HG02840 (cell line): ENCODE data around the gene TOM1L2.

ENCODE experiments used
- ATAC-seq: cut with Tn5 transposase; IDR thresholded peaks from one replicate; pipeline ENCODE4 v1.9.1; 2021; ENCODE audit warnings: mild to moderate bottlenecking, moderate library complexity, moderate number of reproducible peaks; ENCODE audit not compliant: unreplicated experiment, low FRiP score

The TOM1L2 gene

DNA sequence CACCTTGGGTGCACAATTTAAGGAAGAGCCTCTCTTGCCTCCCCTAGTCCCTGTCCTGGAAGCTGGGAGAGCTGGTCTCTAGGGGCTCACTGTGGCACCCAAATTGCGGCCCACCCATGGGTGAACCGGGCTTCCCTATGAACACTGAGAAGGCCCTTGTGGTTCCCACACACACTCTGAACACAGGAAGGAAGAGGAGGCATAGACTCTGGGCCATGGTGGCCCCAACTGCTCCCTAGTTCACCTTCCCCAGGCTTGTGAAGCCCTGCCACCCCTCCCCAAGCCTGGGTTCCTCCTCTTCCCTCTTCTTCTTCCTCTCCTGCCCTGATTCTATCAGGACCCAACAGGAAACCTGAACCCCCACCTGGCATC lies 145.9 kb downstream of the TOM1L2 start:
- ATAC-seq: no peak

- ATAC-seq: no peak
Measured at GRCh38 chr17:17824783-17825614, 147.2 kb downstream of the TOM1L2 start.

- peak; percentile 6 for ATAC-seq
Measured at GRCh38 chr17:17824119-17824782, 147.9 kb downstream of the TOM1L2 start.

DNA sequence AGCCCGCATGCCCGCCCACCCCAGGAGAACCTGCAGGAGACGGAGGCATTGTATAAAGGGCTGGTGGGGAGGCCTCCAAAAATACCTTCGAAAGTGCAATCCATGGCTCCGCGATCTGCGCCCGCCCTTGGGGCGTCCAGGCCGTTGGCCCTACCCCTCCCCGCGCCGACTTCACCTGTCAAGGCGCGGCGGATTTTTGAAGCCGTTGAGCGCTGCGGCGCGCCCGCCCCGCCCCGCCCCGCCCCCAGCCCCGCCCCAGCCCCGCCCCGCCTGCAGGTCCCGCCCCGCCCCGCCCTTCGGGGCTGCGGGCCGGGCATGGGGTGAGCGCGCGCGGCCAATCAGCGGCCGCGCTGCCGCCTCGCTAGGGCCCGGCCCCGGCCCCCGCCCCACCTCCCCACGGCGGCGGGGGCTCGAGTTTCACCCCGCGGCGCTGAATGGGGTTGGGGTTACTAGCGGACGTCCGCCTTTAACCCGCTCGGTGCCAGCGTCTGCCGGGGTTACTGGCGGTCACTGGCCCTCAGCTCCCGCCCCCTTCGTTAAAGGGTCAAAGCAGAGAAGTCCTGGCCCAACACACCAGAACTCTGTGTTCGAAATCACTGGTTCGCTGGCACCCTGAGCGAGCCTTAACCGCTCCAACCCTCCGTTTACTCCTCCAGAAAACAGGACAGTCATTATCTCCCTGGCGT lies 148.6 kb downstream of the TOM1L2 start:
- ATAC-seq: peak; percentile 71

GRCh38 chr17:17822616-17823015 lies 149.6 kb downstream of the TOM1L2 start:
- ATAC-seq: no peak

DNA sequence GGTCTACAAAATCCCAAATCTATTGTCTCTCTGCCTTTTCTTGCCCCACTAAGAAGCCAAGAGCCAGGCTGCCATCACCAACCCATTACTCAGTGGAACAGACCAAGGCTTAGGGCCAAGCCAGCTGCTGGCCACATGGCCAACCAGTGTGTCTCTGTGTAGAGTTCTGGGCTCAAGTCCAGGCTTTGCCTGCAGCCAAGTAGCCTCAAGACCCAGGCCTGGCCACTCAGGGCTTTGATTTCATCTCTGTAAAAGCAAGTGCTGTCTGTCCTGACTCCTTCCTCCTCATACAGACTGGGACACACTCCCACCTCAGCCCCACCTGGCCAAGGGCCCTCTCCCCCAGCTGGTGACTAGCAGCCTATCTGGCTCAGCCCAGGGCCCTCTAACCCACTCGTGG lies 150.0 kb downstream of the TOM1L2 start:
- ATAC-seq: no peak

GRCh38 chr17:17820463-17821158 lies 151.6 kb downstream of the TOM1L2 start:
- no peak for ATAC-seq

- ATAC-seq: no peak
Measured at GRCh38 chr17:17820046-17820445, 152.2 kb downstream of the TOM1L2 start.

GRCh38 chr17:17819561-17819995 lies 152.6 kb downstream of the TOM1L2 start:
- ATAC-seq: no peak

DNA sequence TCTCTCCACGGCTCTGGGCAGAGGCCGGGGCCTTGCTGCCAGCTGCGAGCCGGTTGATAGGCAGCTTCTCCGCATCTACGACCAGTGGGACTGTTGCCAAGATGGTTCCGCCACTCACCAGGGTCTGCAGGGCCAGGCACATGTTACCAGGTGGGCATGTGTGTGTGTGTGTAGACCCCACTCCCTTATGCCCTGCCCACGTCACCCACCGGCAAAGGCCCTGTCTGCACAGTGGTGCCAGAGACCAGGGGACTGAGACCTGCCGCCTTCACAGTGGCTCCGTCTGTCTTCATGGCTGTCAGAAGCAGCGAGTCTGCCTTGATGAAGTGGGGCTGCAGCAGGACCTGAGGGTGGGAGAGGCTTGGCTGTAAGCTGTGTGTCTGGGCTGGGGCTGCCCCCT lies 153.1 kb downstream of the TOM1L2 start:
- ATAC-seq: no peak

GRCh38 chr17:17818088-17818526 lies 154.1 kb downstream of the TOM1L2 start:
- ATAC-seq: no peak

GRCh38 chr17:17817552-17817947 lies 154.7 kb downstream of the TOM1L2 start:
- no peak for ATAC-seq

DNA sequence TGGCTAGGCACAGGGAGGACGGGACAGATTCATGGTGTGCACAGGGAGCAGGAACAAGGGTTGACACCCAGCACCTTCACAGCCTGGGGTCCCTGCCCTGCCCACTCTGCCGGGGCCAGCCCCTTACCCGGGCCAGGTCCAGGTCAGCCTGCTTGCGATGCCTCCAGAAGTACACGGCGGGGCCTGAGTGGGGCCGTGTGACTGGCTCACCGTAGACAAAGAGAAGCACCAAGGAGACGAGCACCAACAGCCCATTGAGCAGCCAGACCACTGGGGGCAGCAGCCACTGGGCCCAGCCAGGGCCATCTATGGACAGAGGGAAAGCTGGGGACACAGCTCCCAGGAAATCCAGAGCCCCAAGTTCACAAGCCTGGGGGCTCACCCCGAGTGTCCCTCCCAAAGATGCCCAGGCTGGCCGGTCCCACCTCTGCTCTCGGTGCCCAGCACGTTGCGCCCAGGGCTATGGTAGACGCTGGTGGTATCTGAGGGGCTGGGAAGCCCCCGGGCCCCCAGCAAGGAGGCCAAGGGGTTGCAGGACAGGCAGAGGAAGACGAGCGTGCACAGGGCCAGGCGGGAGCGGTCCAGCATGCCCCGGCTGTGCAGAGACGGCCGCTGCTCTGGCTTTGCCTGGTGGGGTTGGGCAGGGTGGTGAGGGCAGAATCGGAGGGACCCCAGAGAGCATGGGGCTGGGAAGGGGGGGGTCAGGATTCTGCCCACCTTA lies 155.2 kb downstream of the TOM1L2 start:
- ATAC-seq: no peak

- ATAC-seq: no peak
Measured at GRCh38 chr17:17816240-17816814, 155.9 kb downstream of the TOM1L2 start.

DNA sequence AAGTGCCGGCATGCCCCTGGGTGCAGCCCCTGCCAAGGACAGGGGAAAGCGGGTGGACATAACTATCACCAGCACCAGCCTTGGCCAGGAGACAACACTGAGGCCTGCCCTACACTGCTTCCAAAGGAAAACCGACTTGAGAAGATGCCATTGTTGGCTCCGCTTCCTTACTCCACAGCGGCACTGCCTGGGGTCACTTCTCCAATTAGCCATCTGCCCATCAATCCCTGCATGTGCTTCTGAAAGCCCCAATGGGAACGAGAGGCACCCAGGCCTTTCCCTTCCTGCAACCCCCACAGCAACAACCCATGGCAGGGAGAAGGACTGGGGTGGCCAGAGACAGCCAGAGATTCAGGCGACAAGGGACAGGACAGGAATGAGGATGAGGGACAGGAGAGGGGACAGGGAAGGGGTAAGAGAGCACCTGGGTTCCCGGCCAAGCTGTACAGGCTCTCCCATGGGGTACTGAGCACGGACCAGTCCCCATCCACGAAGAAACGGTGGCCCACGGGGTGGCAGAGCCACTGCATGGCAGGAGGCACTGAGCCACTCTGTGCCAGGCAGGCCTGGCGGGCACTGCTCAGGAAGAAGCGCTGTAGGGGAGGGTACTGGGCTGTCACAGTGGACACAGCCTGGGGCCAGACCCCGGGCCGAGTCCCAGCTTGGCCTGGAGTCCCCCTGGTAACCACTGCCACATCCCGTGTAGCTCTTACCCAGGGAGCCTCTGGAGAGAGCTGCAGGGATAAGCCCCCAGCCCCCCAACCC lies 156.6 kb downstream of the TOM1L2 start:
- ATAC-seq: no peak

- ATAC-seq: no peak
Measured at GRCh38 chr17:17815062-17815406, 157.2 kb downstream of the TOM1L2 start.

DNA sequence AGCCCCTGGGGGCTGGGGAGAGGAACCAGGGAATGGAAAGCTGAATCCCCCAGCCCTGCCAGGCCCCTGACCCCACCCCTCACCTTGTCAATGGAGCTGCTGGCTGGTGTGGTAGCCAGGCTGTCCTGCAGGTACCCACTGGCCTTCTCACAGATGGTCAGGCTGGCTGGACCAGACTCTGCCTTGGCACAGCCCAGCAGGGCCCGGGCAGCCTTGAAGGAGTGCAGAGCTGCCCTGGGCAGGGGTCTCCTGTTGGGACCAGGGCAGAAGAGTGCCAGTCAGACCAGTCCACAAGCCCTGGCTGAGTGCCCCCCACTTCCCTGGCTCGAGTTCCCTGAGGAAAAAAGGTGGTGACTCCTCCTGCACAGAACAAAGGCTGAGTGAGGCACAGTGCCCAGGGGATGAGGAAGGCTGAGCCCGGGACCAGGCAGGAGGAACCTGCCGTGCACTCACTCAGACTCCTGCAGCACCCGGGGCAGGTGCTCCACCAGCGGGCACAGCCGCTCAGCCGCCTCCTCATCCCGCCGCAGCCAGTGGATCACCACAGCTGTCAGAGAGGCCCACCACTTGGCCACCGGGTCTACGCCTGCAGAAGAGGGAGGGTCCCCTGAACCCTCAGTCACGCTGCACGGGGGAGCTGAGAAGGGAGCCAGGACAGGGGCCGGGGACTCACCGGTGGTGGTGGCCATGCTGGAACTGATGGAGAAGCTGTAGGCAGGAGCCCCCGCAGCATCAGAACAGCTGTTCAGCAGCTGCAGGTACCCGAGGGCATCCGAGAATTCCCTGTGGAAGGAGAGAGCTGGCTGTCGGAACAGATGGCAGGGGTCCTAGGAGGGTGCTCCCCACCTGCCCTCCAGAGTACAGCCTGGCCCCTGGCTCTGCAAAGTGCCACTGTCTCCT lies 157.8 kb downstream of the TOM1L2 start:
- no peak for ATAC-seq

- no peak for ATAC-seq
Measured at GRCh38 chr17:17813725-17814095, 158.5 kb downstream of the TOM1L2 start.
